HCT116 (cell line): Measurements from ENCODE around the gene SELL. TPM values are rescaled to one million over a fixed set of nuclear protein-coding genes. Genes with fewer than 3 reads are reported as not detected.

Source experiments
- ATAC-seq: fragments of 200-7000 bp; cut with Tn5 transposase; 2 replicates; pipeline ENCODE4 v1.9.1; 2020; ENCODE audit warnings: mild to moderate bottlenecking, moderate library complexity
- BruUV-seq: library from RNA; stranded (reverse); fragments of 400-500 nt; replicated peaks from 2 replicates; lab custom pipeline; 2021; lab: Mats Ljungman, UMichigan
- CTCF ChIA-PET: fragments of 300-600 bp; sonication (Branson Sonifier 250); formaldehyde crosslinking; loops from one replicate; lab custom pipeline; 2021; ENCODE audit warnings: antibody characterized with exemption; lab: Charles Lee
- POLR2A ChIA-PET: fragments of 300-600, 350-600 bp; sonication (Branson Sonifier 250); formaldehyde crosslinking; loops from one replicate; lab custom pipeline; 2021; ENCODE audit warnings: antibody characterized with exemption; lab: Charles Lee
- RAD21 ChIA-PET, 2 experiments: fragments of 300-600 bp; sonication (Branson Sonifier 250); formaldehyde crosslinking; loops; one replicate each; lab custom pipeline; 2023; ENCODE audit warnings: low total read pairs in 2 of 2; ENCODE audit not compliant: uncharacterized antibody in 2 of 2, unreplicated experiment in 2 of 2, low non-redundant PET in 1 of 2; lab: Charles Lee
- DNase-seq: peaks from one replicate; pipeline ENCODE4 v3.0.0-alpha.2; 2010; ENCODE audit warnings: low read depth, low spot score
- H2AFZ ChIP-seq: fragments of 200-600 bp; shearing (Covaris generic), sonication (generic); 2 replicates; pipeline ENCODE4 v1.6.1; 2017; ENCODE audit warnings: low read depth, mixed run types, mixed read lengths, antibody characterized with exemption, low read length; ENCODE audit not compliant: poor library complexity, severe bottlenecking
- H3K27ac ChIP-seq: 2 replicates; pipeline ENCODE4 v1.5.1; 2012; ENCODE audit warnings: low read depth, low read length
- H3K27me3 ChIP-seq: fragments of 200-600 bp; sonication (generic); 2 replicates; pipeline ENCODE4 v1.6.1; 2016; ENCODE audit warnings: mixed run types, low read length, mixed read lengths; ENCODE audit not compliant: insufficient read depth
- H3K36me3 ChIP-seq, 2 experiments: fragments of 200-500 bp in 1 of 2; fragments of 200-600 bp in 1 of 2; sonication (Bioruptor generic) in 1 of 2; sonication (generic) in 1 of 2; 2 replicates each; pipeline versions ENCODE4 v1.5.1 to v1.6.1; 2014 to 2016; ENCODE audit warnings: low read length in 2 of 2, inconsistent platforms in 1 of 2, mixed read lengths in 1 of 2, mixed run types in 1 of 2; ENCODE audit not compliant: insufficient read depth in 2 of 2, control insufficient read depth in 1 of 2
- H3K4me1 ChIP-seq, 2 experiments: fragments of 200-600 bp in 1 of 2; sonication (generic) in 1 of 2; 2 replicates each; pipeline versions ENCODE4 v1.5.1 to v1.6.1; 2012 to 2017; ENCODE audit warnings: low read length in 2 of 2, inconsistent platforms in 1 of 2, mild to moderate bottlenecking in 1 of 2, mixed read lengths in 1 of 2, mixed run types in 1 of 2, moderate library complexity in 1 of 2; ENCODE audit not compliant: insufficient read depth in 2 of 2, control insufficient read depth in 1 of 2
- H3K4me2 ChIP-seq: fragments of 200-600 bp; sonication (generic); 2 replicates; pipeline ENCODE4 v1.6.1; 2017; ENCODE audit warnings: mixed run types, low read length, mixed read lengths
- H3K4me3 ChIP-seq, 2 experiments: fragments of 200-600 bp in 1 of 2; sonication (generic) in 1 of 2; replicated peaks in 1 of 2; 2 replicates each; pipeline ENCODE4 v1.5.1; 2011 to 2016; ENCODE audit warnings: low read length in 2 of 2, control low read depth in 1 of 2, low read depth in 1 of 2, mild to moderate bottlenecking in 1 of 2, mixed read lengths in 1 of 2, mixed run types in 1 of 2
- H3K79me2 ChIP-seq: fragments of 200-600 bp; sonication (generic); 2 replicates; pipeline ENCODE4 v1.6.1; 2017; ENCODE audit warnings: mild to moderate bottlenecking, mixed run types, low read length, moderate library complexity, mixed read lengths; ENCODE audit not compliant: insufficient read depth
- H3K9ac ChIP-seq: fragments of 200-600 bp; sonication (generic); 2 replicates; pipeline ENCODE4 v1.6.1; 2016; ENCODE audit warnings: low read length, mixed read lengths
- H3K9me2 ChIP-seq: fragments of 200-600 bp; sonication (generic), shearing (Covaris generic); 2 replicates; pipeline ENCODE4 v1.6.1; 2017; ENCODE audit warnings: mixed run types, mild to moderate bottlenecking, moderate library complexity; ENCODE audit not compliant: insufficient read depth
- H3K9me3 ChIP-seq, 2 experiments: fragments of 200-500 bp in 1 of 2; fragments of 200-600 bp in 1 of 2; sonication (Bioruptor generic) in 1 of 2; sonication (generic) in 1 of 2; 2 replicates each; pipeline ENCODE4 v1.6.1; 2014 to 2017; ENCODE audit warnings: low read length in 2 of 2, mixed read lengths in 2 of 2, inconsistent platforms in 1 of 2, low read depth in 1 of 2, mild to moderate bottlenecking in 1 of 2, mixed run types in 1 of 2, moderate library complexity in 1 of 2; ENCODE audit not compliant: control insufficient read depth in 1 of 2, insufficient read depth in 1 of 2
- H4K20me1 ChIP-seq: fragments of 200-600 bp; sonication (generic), shearing (Covaris generic); 2 replicates; pipeline ENCODE4 v1.6.1; 2017; ENCODE audit warnings: mixed run types, mild to moderate bottlenecking, moderate library complexity; ENCODE audit not compliant: insufficient read depth
- ATF3 ChIP-seq: IDR thresholded peaks from 2 replicates; pipeline ENCODE4 v1.6.1; 2012
- CBX3 ChIP-seq: IDR thresholded peaks from 2 replicates; pipeline ENCODE4 v1.6.1; 2012; ENCODE audit warnings: low read depth
- ELF1 ChIP-seq: IDR thresholded peaks from 2 replicates; pipeline ENCODE4 v1.6.1; 2012; ENCODE audit warnings: low read depth, borderline replicate concordance
- EZH2 ChIP-seq: fragments of 200-600 bp; sonication (generic); IDR thresholded peaks from 2 replicates; pipeline ENCODE4 v1.6.1; 2017; ENCODE audit warnings: antibody characterized with exemption, mixed run types
- JUND ChIP-seq: IDR thresholded peaks from 2 replicates; pipeline ENCODE4 v1.6.1; 2012
- POLR2A ChIP-seq: IDR thresholded peaks from 2 replicates; pipeline ENCODE4 v1.7.0; 2011; ENCODE audit warnings: borderline replicate concordance; ENCODE audit not compliant: insufficient read depth, insufficient read length; ENCODE audit errors: extremely low read depth
- REST ChIP-seq: IDR thresholded peaks from 2 replicates; pipeline ENCODE4 v1.6.1; 2012; ENCODE audit warnings: low read depth
- ZNF274 ChIP-seq: fragments of 200-500 bp; sonication (Bioruptor generic); IDR thresholded peaks from 2 replicates; pipeline ENCODE4 v1.6.1; 2014; ENCODE audit warnings: mild to moderate bottlenecking, low read depth, low read length, inconsistent platforms
- intact Hi-C: fragments of 100-400 bp; cut with micrococcal nuclease; formaldehyde crosslinking; loops from 2 replicates; pipeline ENCODE4 v1.10.0; 2022
- total RNA-seq: library from RNA; stranded (reverse); gene quantifications from one replicate; pipeline ENCODE4 v1.2.1, GENCODE V29; 2021; ENCODE audit not compliant: unreplicated experiment

The SELL gene
- total RNA-seq, 1 experiment from 2014 or later: 4.1 TPM

GRCh38 chr1:169727307-169727706 is 15.9 kb upstream of the SELL start:
- BruUV-seq: no TSS peak

GRCh38 chr1:169726851-169727250 is 15.4 kb upstream of the SELL start:
- H3K9me2 ChIP-seq: no peaks in the 10 kb centered on the region
- DNase-seq (no peak), ATAC-seq (no peak)
- no peak overlapping the region for H2AFZ ChIP-seq
- no peak overlapping the region for H3K4me2 ChIP-seq
- intact Hi-C loops: no loop called here
- H3K9ac ChIP-seq: no peak overlapping the region
- H4K20me1 ChIP-seq: no peaks in the 10 kb centered on the region
- ChIA-PET POLR2A (no interaction called here), CTCF (no interaction called here), RAD21 (no interaction called here)
- no peaks in the 10 kb centered on the region for H3K4me1 ChIP-seq
- no peaks in the 10 kb centered on the region for H3K27me3 ChIP-seq
- H3K79me2 ChIP-seq: no peaks in the 10 kb centered on the region
- no peak overlapping the region for H3K27ac ChIP-seq
- no TSS peak for BruUV-seq
- H3K9me3 ChIP-seq: no peaks in the 10 kb centered on the region
- H3K36me3 ChIP-seq: no peaks in the 10 kb centered on the region
- no peak overlapping the region for H3K4me3 ChIP-seq
- TF ChIP-seq JUND (no peak), ELF1 (no peak), CBX3 (no peak), EZH2 (no peak), REST (no peak), POLR2A (no peak), ATF3 (no peak; the same call in 1 of the 2 replicates)

More at GRCh38 chr1:169727307-169727706, 15.9 kb upstream of the SELL start:
- intact Hi-C loops: no loop called here
- no peaks in the 10 kb centered on the region for H3K27me3 ChIP-seq
- H3K27ac ChIP-seq: no peak overlapping the region
- no peaks in the 10 kb centered on the region for H4K20me1 ChIP-seq
- no peak for ATAC-seq
- H3K9ac ChIP-seq: no peak overlapping the region
- POLR2A ChIA-PET: no interaction called here
- no peak overlapping the region for H3K4me2 ChIP-seq
- CTCF ChIA-PET: no interaction called here
- H3K9me3 ChIP-seq: no peaks in the 10 kb centered on the region
- H2AFZ ChIP-seq: no peak overlapping the region
- no peak overlapping the region for H3K4me3 ChIP-seq
- RAD21 ChIA-PET: no interaction called here
- DNase-seq: no peak
- H3K9me2 ChIP-seq: no peaks in the 10 kb centered on the region
- H3K36me3 ChIP-seq: no peaks in the 10 kb centered on the region
- H3K4me1 ChIP-seq: no peaks in the 10 kb centered on the region
- no peak for TF ChIP-seq ZNF274
- H3K79me2 ChIP-seq: no peaks in the 10 kb centered on the region
